OCI-LY1 (cell line): Measurements from ENCODE around the gene CACNA1D.

Experiments
- EZH2 ChIP-seq: fragments of 200-600 bp; sonication (generic), shearing (Covaris generic); IDR thresholded peaks from 2 replicates; pipeline ENCODE4 v1.8.0; 2017; ENCODE audit warnings: borderline replicate concordance, mixed run types, mild to moderate bottlenecking, antibody characterized with exemption, low read length, moderate library complexity, mixed read lengths
- TF ChIP-seq, protein P1 (sequence below): fragments of 200-600 bp; sonication (generic), shearing (Covaris generic); IDR thresholded peaks from 2 replicates; pipeline ENCODE4 v1.5.1; 2017; ENCODE audit warnings: mild to moderate bottlenecking, antibody characterized with exemption, low read length, moderate library complexity, mixed read lengths

DNA sequence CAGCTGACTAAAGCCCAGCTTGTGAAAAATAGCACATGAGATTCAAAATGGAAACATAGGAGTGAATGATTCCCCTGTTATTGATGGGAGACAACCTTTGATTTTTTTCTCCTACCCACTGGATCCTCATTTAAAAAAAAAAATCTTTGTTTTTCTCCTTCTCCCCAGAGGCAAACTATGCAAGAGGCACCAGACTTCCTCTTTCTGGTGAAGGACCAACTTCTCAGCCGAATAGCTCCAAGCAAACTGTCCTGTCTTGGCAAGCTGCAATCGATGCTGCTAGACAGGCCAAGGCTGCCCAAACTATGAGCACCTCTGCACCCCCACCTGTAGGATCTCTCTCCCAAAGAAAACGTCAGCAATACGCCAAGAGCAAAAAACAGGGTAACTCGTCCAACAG lies 2.6 kb downstream of the CACNA1D start:
- TF ChIP-seq, protein P1, sequence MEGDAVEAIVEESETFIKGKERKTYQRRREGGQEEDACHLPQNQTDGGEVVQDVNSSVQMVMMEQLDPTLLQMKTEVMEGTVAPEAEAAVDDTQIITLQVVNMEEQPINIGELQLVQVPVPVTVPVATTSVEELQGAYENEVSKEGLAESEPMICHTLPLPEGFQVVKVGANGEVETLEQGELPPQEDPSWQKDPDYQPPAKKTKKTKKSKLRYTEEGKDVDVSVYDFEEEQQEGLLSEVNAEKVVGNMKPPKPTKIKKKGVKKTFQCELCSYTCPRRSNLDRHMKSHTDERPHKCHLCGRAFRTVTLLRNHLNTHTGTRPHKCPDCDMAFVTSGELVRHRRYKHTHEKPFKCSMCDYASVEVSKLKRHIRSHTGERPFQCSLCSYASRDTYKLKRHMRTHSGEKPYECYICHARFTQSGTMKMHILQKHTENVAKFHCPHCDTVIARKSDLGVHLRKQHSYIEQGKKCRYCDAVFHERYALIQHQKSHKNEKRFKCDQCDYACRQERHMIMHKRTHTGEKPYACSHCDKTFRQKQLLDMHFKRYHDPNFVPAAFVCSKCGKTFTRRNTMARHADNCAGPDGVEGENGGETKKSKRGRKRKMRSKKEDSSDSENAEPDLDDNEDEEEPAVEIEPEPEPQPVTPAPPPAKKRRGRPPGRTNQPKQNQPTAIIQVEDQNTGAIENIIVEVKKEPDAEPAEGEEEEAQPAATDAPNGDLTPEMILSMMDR = no peak
- TF ChIP-seq EZH2 = no peak
